Gastroesophageal sphincter (tissue), 3 donors: ENCODE data around the gene KCND2.
"Not testable (repeated sequence)": the region's sequence is repeated elsewhere in the genome, so short reads cannot be mapped to it uniquely, and the experiment has no call there.

Source experiments
- CTCF ChIP-seq, 4 experiments: fragments of 200-600 bp in 2 of 4; fragments of 450-650 bp in 2 of 4; sonication (generic) in 1 of 4; IDR thresholded peaks; one replicate each; pipeline ENCODE4 v1.5.1; 2017 to 2019; ENCODE audit warnings: antibody characterized with exemption in 4 of 4, mild to moderate bottlenecking in 2 of 4, moderate library complexity in 2 of 4
- POLR2A ChIP-seq, 2 donors: fragments of 450-650 bp; IDR thresholded peaks; one replicate each; pipeline ENCODE4 v1.6.1; 2017; ENCODE audit warnings: antibody characterized with exemption in 2 of 2, mild to moderate bottlenecking in 2 of 2, moderate library complexity in 1 of 2
- POLR2AphosphoS5 ChIP-seq: sonication (generic); formaldehyde crosslinking; IDR thresholded peaks from one replicate; pipeline ENCODE4 v1.6.1; 2017; ENCODE audit warnings: antibody characterized with exemption

- TF ChIP-seq POLR2A (IDR thresholded peaks at IDR 0.05); CTCF (IDR thresholded peaks at IDR 0.05); POLR2AphosphoS5: not testable (repeated sequence)
These were observed 508.9 kb downstream of the KCND2 start for GRCh38 chr7:120781924-120782323.
